ENCODE data around the gene MTIF3. TPM values are rescaled to one million over a fixed set of nuclear protein-coding genes. Genes with fewer than 3 reads are reported as not detected.

Gene MTIF3
- polyA plus RNA-seq, 1 experiment, result 32.7 TPM

DNA sequence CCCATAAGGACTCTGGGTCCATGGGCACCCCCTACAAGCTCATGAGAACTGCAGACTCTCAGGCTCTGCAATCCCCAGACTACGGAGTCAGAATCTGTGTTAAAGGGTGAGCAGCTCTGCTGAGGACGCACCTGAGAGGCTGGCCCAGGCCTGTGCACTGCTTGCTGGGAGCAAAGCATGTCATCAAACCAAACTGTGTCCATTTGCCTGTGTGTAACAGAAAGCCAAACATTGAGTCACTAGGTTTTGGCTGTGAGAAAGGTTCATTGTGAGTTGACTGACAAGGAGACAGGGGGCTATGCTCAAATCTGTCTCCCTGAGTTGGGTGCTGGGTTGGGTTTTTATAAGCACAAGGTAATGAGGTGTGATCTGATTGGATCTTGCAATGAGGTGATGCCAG, 22.1 kb upstream of the MTIF3 start:
- POLR2A ChIA-PET, result no interaction called here
- TF ChIP-seq, protein P1, sequence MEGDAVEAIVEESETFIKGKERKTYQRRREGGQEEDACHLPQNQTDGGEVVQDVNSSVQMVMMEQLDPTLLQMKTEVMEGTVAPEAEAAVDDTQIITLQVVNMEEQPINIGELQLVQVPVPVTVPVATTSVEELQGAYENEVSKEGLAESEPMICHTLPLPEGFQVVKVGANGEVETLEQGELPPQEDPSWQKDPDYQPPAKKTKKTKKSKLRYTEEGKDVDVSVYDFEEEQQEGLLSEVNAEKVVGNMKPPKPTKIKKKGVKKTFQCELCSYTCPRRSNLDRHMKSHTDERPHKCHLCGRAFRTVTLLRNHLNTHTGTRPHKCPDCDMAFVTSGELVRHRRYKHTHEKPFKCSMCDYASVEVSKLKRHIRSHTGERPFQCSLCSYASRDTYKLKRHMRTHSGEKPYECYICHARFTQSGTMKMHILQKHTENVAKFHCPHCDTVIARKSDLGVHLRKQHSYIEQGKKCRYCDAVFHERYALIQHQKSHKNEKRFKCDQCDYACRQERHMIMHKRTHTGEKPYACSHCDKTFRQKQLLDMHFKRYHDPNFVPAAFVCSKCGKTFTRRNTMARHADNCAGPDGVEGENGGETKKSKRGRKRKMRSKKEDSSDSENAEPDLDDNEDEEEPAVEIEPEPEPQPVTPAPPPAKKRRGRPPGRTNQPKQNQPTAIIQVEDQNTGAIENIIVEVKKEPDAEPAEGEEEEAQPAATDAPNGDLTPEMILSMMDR (IDR thresholded peaks at IDR 0.05; ENCODE audit: insufficient read depth, low read depth, low read length), result no peak
- CTCF ChIA-PET, result interaction anchor here (0.6 kb wide), 1 partner anchor 354 kb away, joined by 3 read pairs; no protein-coding TSS in a partner anchor
- Histone ChIP-seq H3K27me3 (ENCODE audit: control insufficient read depth, insufficient read depth, low read length) (peaks cover 2% of the 10 kb centered on the region), H3K4me3 (ENCODE audit: low read depth, low read length) (no peak overlapping the region), H3K36me3 (ENCODE audit: control insufficient read depth, insufficient read depth, low read length) (no peaks in the 10 kb centered on the region)
- no peak for DNase-seq (ENCODE audit: low read depth)

DNA sequence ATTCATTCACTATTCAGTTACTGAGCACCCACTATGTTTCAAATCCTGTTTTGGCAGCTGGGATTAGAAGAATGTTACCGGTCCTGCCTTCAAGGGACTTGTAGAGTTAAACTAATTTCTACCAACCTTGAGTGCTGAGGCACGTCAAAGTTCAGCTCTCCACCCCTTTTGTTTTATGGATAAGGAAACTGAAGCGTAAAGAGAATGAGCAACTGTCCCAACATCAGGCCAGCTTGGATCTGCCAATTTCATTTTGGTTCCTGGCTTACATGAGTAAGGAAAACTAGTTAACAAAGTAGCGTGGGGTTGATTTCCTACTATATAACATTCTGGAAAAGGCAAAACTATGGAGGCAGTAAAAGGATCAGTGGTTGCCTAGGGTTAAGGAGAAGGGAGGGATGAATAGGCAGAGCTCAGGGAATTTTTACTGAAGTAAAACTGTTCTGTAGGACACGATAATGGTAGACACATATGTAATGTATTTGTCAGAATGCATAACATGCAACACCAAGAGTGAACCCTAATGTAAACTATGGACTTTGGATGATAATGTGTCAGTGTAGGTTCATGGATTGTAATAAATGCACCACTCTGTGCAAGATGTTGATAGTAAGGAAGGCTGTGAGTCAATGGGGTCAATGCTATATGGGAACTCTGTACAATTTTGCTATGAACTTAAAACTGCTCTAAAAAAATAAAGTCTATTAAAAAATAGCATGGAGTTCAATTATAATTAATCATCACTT, 19.9 kb upstream of the MTIF3 start:
- ChIA-PET POLR2A (no interaction called here), CTCF (no interaction called here)
- TF ChIP-seq, protein P1 (IDR thresholded peaks at IDR 0.05; ENCODE audit: insufficient read depth, low read depth, low read length), result no peak
- no peaks in the 10 kb centered on the region for H3K36me3 ChIP-seq (ENCODE audit: control insufficient read depth, insufficient read depth, low read length)
- H3K27me3 ChIP-seq (ENCODE audit: control insufficient read depth, insufficient read depth, low read length), result peaks cover 3% of the 10 kb centered on the region
- no peak for DNase-seq (ENCODE audit: low read depth)
- H3K4me3 ChIP-seq (ENCODE audit: low read depth, low read length), result no peak overlapping the region

DNA sequence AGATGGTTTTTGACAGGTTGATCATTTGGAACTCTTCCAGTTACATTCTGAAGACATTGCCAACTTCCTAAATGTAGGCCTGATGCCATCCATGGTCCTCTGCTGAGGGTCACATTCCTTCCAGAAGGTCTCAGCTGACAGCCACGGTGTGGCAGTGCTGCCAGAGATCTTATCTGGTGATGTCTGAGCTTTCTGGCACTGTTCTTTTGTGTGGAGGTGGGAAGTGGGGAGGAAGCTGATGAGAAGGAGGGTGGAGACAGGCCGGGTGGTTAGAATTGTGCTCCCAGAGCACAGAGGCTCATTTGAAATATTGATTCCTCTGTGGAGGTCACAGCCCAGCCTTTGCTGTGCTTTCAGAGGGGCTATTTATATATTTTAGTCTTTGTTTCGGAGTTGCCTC, 16.1 kb upstream of the MTIF3 start:
- H3K27me3 ChIP-seq (ENCODE audit: control insufficient read depth, insufficient read depth, low read length), result peaks cover 3% of the 10 kb centered on the region
- no peaks in the 10 kb centered on the region for H3K36me3 ChIP-seq (ENCODE audit: control insufficient read depth, insufficient read depth, low read length)
- POLR2A ChIA-PET, result no interaction called here
- TF ChIP-seq, protein P1 (IDR thresholded peaks at IDR 0.05; ENCODE audit: insufficient read depth, low read depth, low read length), result no peak
- CTCF ChIA-PET, result interaction anchor here (1.0 to 1.7 kb wide), 2 partner anchors 91 to 360 kb away, joined by 3 to 4 read pairs; no protein-coding TSS in a partner anchor
- no peak overlapping the region for H3K4me3 ChIP-seq (ENCODE audit: low read depth, low read length)
- DNase-seq (ENCODE audit: low read depth), result no peak

- no peak overlapping the region for H3K4me3 ChIP-seq (ENCODE audit: low read depth, low read length)
- H3K27me3 ChIP-seq (ENCODE audit: control insufficient read depth, insufficient read depth, low read length), result peaks cover 3% of the 10 kb centered on the region
- POLR2A ChIA-PET, result interaction anchor here (0.6 kb wide), 1 partner anchor 34 kb away, joined by 4 read pairs; no protein-coding TSS in a partner anchor
- CTCF ChIA-PET, result interaction anchor here (1.5 kb wide), 1 partner anchor 13 kb away, joined by 4 read pairs; no protein-coding TSS in a partner anchor
- DNase-seq (ENCODE audit: low read depth), result no peak
- TF ChIP-seq, protein P1 (IDR thresholded peaks at IDR 0.05; ENCODE audit: insufficient read depth, low read depth, low read length), result no peak
- H3K36me3 ChIP-seq (ENCODE audit: control insufficient read depth, insufficient read depth, low read length), result no peaks in the 10 kb centered on the region
These were observed 15.2 kb upstream of the MTIF3 start for GRCh38 chr13:27465611-27466010.

DNA sequence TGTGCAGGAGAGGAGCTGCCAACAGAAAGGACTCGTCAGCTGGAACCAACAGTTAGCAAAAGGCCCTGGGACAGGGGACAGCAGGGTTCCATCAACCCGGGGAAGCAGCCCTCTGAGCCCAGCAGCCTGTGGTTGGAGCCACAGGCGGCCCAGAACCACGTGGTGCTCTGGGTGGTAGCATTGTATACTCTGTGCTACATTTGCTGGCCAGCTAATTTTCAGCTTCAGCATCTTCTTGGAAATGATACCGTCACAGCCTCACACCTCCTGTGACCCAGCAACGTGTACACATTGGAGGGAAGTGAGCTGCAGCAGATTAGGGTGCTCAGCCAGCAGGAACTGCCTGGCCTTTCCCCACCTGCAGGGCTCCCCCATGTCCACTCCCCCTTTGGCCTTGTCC, 13.1 kb upstream of the MTIF3 start:
- Histone ChIP-seq H3K27me3 (ENCODE audit: control insufficient read depth, insufficient read depth, low read length) (peaks cover 2% of the 10 kb centered on the region), H3K36me3 (ENCODE audit: control insufficient read depth, insufficient read depth, low read length) (no peaks in the 10 kb centered on the region), H3K4me3 (ENCODE audit: low read depth, low read length) (no peak overlapping the region)
- ChIA-PET POLR2A (no interaction called here), CTCF (no interaction called here)
- TF ChIP-seq, protein P1 (IDR thresholded peaks at IDR 0.05; ENCODE audit: insufficient read depth, low read depth, low read length), result no peak
- no peak for DNase-seq (ENCODE audit: low read depth)

Data from BJ (cell line).